Gastroesophageal sphincter (tissue), 4 donors: Measurements from ENCODE around the gene DNAJC10. TPM values are rescaled to one million over a fixed set of nuclear protein-coding genes. Genes with fewer than 3 reads are reported as not detected.

Source experiments
- ATAC-seq: fragments of 150-250 bp; one replicate; pipeline ENCODE4 v1.9.1; 2016; ENCODE audit warnings: mild to moderate bottlenecking, moderate library complexity
- H3K27ac ChIP-seq, 4 donors: fragments of 200-600 bp; sonication (generic) in 3 of 4; 1 replicate in 3 of 4; 2 replicates in 1 of 4; pipeline ENCODE4 v1.5.1; 2016 to 2019
- H3K27me3 ChIP-seq: fragments of 200-600 bp; sonication (generic); one replicate; pipeline ENCODE4 v1.5.1; 2019
- H3K36me3 ChIP-seq, 2 donors: fragments of 200-600 bp; sonication (generic); one replicate each; pipeline ENCODE4 v1.5.1; 2019; ENCODE audit warnings: control low read depth in 1 of 2
- H3K4me1 ChIP-seq, 3 donors: fragments of 200-600 bp; sonication (generic); 1 replicate in 2 of 3; 2 replicates in 1 of 3; pipeline ENCODE4 v1.5.1; 2016 to 2019; ENCODE audit warnings: control low read depth in 2 of 3
- H3K4me3 ChIP-seq, 2 donors: fragments of 200-600 bp; sonication (generic); one replicate each; pipeline ENCODE4 v1.5.1; 2019; ENCODE audit warnings: mild to moderate bottlenecking in 1 of 2, moderate library complexity in 1 of 2
- H3K9me3 ChIP-seq, 3 donors: fragments of 200-600 bp; sonication (generic); one replicate each; pipeline ENCODE4 v1.5.1; 2017 to 2019; ENCODE audit warnings: control low read depth in 2 of 3
- EP300 ChIP-seq: sonication (generic); formaldehyde crosslinking; IDR thresholded peaks from one replicate; pipeline ENCODE4 v1.6.1; 2017; ENCODE audit warnings: antibody characterized with exemption, mild to moderate bottlenecking
- POLR2A ChIP-seq, 2 donors: fragments of 450-650 bp; IDR thresholded peaks; one replicate each; pipeline ENCODE4 v1.6.1; 2017; ENCODE audit warnings: antibody characterized with exemption in 2 of 2, mild to moderate bottlenecking in 2 of 2, moderate library complexity in 1 of 2
- POLR2AphosphoS5 ChIP-seq: sonication (generic); formaldehyde crosslinking; IDR thresholded peaks from one replicate; pipeline ENCODE4 v1.6.1; 2017; ENCODE audit warnings: antibody characterized with exemption
- WGBS, 2 donors: methylation state at CpG; one replicate each; pipeline ENCODE4 v1.1.5; 2018; ENCODE audit warnings: low coverage in 1 of 2; 5-methylcytosine and 5-hydroxymethylcytosine counted together
- total RNA-seq, 4 donors: library from RNA; depleted of rRNA; stranded (reverse); fragments of >200 nt; gene quantifications; one replicate each; pipeline ENCODE4 v1.1.0, GENCODE V29; 2016
- TF ChIP-seq, protein P1 (sequence below), 4 experiments: fragments of 200-600 bp in 2 of 4; fragments of 450-650 bp in 2 of 4; sonication (generic) in 1 of 4; IDR thresholded peaks; one replicate each; pipeline ENCODE4 v1.5.1; 2017 to 2019; ENCODE audit warnings: antibody characterized with exemption in 4 of 4, mild to moderate bottlenecking in 2 of 4, moderate library complexity in 2 of 4

DNAJC10 gene
- total RNA-seq, 4 donors from 2014 or later, result 46.1 to 77.2 (median 54.0) TPM

DNA sequence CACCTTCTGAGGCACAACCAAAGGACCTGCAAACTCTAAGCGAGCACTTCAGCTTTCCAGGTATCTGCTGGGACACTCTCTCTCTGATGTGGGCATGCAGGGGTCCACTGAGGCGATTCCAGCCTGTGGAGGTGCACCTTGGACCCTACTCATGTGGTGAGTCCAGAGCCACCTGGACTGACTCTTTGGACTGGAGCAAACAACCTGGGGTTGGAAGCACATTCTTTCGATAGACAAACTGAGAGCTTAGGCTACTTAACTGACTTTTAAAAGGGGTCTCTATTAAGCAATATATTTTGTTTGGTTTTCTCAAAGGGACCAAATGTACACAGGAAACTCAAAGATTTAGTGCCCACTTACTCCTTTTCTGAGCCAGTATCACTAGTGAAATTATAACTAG is 98.7 kb downstream of the DNAJC10 start:
- H3K4me3 ChIP-seq, result no peak overlapping the region
- no peak overlapping the region for H3K27ac ChIP-seq
- ATAC-seq, result no peak
- TF ChIP-seq POLR2A (IDR thresholded peaks at IDR 0.05) (no peak), POLR2AphosphoS5 (no peak), EP300 (no peak)
- TF ChIP-seq, protein P1, sequence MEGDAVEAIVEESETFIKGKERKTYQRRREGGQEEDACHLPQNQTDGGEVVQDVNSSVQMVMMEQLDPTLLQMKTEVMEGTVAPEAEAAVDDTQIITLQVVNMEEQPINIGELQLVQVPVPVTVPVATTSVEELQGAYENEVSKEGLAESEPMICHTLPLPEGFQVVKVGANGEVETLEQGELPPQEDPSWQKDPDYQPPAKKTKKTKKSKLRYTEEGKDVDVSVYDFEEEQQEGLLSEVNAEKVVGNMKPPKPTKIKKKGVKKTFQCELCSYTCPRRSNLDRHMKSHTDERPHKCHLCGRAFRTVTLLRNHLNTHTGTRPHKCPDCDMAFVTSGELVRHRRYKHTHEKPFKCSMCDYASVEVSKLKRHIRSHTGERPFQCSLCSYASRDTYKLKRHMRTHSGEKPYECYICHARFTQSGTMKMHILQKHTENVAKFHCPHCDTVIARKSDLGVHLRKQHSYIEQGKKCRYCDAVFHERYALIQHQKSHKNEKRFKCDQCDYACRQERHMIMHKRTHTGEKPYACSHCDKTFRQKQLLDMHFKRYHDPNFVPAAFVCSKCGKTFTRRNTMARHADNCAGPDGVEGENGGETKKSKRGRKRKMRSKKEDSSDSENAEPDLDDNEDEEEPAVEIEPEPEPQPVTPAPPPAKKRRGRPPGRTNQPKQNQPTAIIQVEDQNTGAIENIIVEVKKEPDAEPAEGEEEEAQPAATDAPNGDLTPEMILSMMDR (IDR thresholded peaks at IDR 0.05), result no peak
- no peaks in the 10 kb centered on the region for H3K9me3 ChIP-seq
- 100% methylated on average over 3 of the region's 3 CpGs; no CpG with 5 or more reads in 1 of the 2 donors for WGBS, 2 donors
- no peaks in the 10 kb centered on the region for H3K27me3 ChIP-seq
- H3K4me1 ChIP-seq, result peaks cover 3 to 33% (median 6%) of the 10 kb centered on the region in 3 donors
- no peaks in the 10 kb centered on the region for H3K36me3 ChIP-seq

DNA sequence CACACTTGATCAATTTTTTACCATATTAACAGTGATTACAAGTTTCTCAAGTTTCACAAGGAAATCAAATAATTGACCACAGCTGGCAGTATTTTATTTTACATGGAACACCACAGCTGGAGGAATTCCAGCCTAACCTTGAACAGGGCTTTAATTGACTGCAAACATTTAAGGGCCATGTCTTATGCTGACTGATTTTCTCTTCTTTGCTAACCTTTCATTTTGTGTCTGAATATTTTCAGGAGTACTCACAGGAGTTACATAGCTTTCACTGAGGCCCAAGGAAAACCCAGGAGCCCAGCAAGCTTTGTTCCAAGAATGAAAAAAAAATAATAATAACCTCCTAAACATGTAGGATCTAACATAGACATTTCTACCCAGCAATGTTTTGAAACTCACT is 100.8 kb downstream of the DNAJC10 start:
- H3K27me3 ChIP-seq, result no peaks in the 10 kb centered on the region
- no peak overlapping the region for H3K27ac ChIP-seq
- no peak overlapping the region for H3K4me3 ChIP-seq
- TF ChIP-seq, protein P1 (IDR thresholded peaks at IDR 0.05), result no peak
- TF ChIP-seq POLR2AphosphoS5, result no peak
- TF ChIP-seq POLR2A (IDR thresholded peaks at IDR 0.05), result no peak
- no peak for TF ChIP-seq EP300
- H3K9me3 ChIP-seq, result no peaks in the 10 kb centered on the region
- no peaks in the 10 kb centered on the region for H3K36me3 ChIP-seq
- ATAC-seq, result no peak
- H3K4me1 ChIP-seq, result peaks cover 3 to 46% (median 6%) of the 10 kb centered on the region in 3 donors

DNA sequence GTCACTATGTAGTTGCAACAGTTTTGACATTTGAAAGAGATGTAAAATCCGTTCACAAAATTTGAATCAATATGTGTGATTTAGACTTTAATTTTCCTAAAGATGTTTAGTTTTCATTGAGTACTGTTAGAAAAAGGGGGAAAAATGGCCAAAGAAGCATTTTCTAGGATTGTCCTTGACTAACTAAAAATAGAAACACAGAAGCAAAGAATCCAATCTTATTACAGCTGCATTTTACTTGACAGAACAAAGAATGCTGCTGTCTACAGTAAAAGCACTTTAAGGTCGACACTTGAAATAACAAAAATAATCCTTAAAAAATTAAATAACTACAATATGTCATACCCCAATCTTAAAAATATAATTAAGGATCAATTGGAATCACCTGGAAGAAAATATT is 101.5 kb downstream of the DNAJC10 start:
- no peak for ATAC-seq
- 35 to 37% methylated on average over 2 of the region's 2 CpGs for WGBS, 2 donors
- Histone ChIP-seq H3K4me3 (no peak overlapping the region), H3K27me3 (no peaks in the 10 kb centered on the region), H3K4me1 (peaks cover 3 to 46% (median 6%) of the 10 kb centered on the region in 3 donors), H3K27ac (peak overlapping the region in 1 of 4 donors; percentile 9), H3K36me3 (no peaks in the 10 kb centered on the region), H3K9me3 (no peaks in the 10 kb centered on the region)
- no peak for TF ChIP-seq EP300
- no peak for TF ChIP-seq POLR2A (IDR thresholded peaks at IDR 0.05)
- TF ChIP-seq POLR2AphosphoS5, result no peak
- TF ChIP-seq, protein P1 (IDR thresholded peaks at IDR 0.05), result no peak

DNA sequence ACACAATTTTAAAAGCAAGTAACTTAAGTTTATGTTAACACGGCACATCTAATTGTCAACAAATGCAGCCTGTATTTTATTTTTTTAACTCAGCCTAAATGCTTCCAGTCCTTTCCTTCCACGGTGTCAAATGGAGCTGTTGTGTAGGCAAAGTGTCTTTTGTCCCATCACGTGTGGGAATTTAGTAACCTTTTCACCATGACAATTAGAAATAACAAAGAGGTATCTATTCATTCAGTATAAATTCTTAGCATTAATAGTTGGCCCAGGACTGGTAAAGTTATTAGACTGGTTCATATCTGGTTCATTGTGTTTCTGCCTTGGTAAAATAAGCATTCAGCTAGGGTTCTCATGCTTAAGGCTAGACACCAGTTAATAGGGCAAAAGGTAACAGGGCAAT is 102.4 kb downstream of the DNAJC10 start:
- H3K36me3 ChIP-seq, result no peaks in the 10 kb centered on the region
- no peak overlapping the region for H3K4me3 ChIP-seq
- H3K27me3 ChIP-seq, result no peaks in the 10 kb centered on the region
- no peak for ATAC-seq
- H3K27ac ChIP-seq, result peak overlapping the region in 1 of 4 donors; percentile 9
- 30 to 33% methylated on average over 3 of the region's 3 CpGs for WGBS, 2 donors
- H3K4me1 ChIP-seq, result peaks cover 3 to 46% (median 6%) of the 10 kb centered on the region in 3 donors
- H3K9me3 ChIP-seq, result no peaks in the 10 kb centered on the region
- TF ChIP-seq, protein P1 (IDR thresholded peaks at IDR 0.05), result no peak
- no peak for TF ChIP-seq EP300
- no peak for TF ChIP-seq POLR2AphosphoS5
- no peak for TF ChIP-seq POLR2A (IDR thresholded peaks at IDR 0.05)

DNA sequence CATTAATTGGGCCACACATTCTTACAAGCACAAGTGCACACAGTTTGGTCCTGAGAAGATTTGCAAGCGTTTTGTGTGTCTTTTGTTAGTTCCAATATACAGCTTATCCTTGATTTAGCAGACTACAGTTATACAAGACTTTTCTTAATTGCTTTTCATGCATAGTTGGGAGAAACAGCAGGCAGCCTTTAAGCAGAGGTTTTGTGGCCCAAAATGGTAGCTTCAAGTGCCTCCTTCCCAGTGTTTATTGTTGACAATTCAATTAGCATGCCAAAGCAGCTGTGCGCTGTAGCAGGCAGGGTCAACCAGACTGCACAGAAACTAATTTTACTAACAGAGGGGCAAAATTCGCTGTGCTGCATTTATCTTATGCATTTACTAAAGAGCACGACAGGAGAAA is 102.9 kb downstream of the DNAJC10 start:
- peaks cover 3 to 46% (median 6%) of the 10 kb centered on the region in 3 donors for H3K4me1 ChIP-seq
- ATAC-seq, result no peak
- TF ChIP-seq POLR2AphosphoS5 (no peak), EP300 (no peak), POLR2A (IDR thresholded peaks at IDR 0.05) (no peak)
- TF ChIP-seq, protein P1 (IDR thresholded peaks at IDR 0.05), result no peak
- no peaks in the 10 kb centered on the region for H3K27me3 ChIP-seq
- peak overlapping the region in 1 of 4 donors; percentile 9 for H3K27ac ChIP-seq
- no peaks in the 10 kb centered on the region for H3K36me3 ChIP-seq
- H3K4me3 ChIP-seq, result no peak overlapping the region
- no peaks in the 10 kb centered on the region for H3K9me3 ChIP-seq
- WGBS, 2 donors, result 23 to 40% methylated on average over 1 to 4 of the region's 4 CpGs
